Hepatic stellate cell (primary cell): ENCODE data around the gene AHDC1.
A peak's percentile ranks its signal among the peaks of the same experiment; 100 is the strongest.
"Not testable (repeated sequence)": the region's sequence is repeated elsewhere in the genome, so short reads cannot be mapped to it uniquely, and the experiment has no call there.

Experiments
- DNase-seq: peaks from one replicate; pipeline ENCODE4 v3.0.0; 2011; ENCODE audit warnings: low spot score

The AHDC1 gene

DNA sequence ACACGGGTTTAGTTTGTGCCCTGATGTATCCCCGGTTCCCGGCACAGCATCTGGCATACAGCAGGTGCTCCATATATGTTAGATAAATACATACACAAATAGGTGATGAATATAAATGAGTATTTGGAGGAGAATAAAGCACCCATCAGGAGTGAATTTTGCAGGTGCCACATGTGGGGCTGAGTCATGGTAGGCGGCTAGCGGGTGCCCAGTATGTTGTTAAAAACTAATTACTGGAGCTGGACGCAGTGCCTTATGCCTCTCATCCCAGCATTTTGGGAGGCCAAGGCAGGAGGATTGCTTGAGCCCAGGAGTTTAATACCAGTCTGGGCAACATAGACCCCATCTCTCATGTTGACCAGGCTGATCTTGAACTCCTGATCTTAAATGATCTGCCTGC lies 97.2 kb downstream of the AHDC1 start:
- DNase-seq: no peak

DNA sequence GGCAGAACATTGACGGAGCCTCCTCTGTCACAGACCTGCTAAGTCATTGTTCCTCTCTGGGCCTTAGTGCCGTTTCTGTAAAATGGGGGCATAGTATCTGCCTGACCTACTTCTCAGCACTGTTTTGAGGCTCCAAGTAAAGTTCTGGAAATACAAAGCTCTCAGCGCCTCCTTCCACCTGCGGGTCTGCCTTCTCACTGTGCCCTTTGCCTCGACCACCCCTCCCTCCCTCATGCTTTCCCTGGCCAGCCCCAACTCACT lies 98.6 kb downstream of the AHDC1 start:
- no peak for DNase-seq

- DNase-seq: peak; percentile 87
Measured at GRCh38 chr1:27504588-27505419, 99.1 kb downstream of the AHDC1 start.

DNA sequence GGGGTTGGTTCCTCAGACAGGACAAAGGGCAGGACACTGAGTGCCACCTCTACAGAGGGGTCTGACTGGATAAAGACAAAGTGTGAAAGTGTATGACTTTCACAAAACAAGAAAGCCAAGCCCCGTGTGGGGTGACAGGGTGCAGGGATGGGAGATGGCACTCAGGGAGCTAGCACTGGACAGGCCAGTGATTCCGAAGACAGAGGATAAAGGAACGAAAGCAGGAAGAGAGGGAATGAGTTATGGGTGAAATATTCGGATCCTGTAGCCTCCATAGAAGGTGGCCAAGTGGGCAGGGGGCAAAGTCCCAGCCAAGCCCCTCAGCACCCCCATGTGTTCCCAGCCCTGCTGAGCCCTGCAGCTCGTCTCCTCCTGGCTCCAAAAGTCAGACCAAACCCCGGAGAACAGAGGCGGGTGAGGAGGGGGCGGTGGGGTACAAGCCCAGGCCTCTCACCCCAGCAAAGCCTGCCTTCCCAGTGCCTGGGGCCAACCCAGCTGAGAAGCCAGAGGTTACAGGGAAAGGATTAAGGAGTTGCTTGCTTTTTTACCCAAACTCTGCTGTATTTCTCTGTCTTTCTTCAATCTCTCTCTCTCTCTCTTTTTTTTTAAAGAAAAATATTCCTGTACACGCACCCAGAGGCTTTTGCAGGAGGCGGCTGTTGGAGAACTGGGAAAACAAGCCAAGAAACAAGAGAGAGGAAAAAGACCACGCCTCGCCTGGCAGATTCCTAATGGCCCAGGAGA lies 99.9 kb downstream of the AHDC1 start:
- DNase-seq: no peak

DNA sequence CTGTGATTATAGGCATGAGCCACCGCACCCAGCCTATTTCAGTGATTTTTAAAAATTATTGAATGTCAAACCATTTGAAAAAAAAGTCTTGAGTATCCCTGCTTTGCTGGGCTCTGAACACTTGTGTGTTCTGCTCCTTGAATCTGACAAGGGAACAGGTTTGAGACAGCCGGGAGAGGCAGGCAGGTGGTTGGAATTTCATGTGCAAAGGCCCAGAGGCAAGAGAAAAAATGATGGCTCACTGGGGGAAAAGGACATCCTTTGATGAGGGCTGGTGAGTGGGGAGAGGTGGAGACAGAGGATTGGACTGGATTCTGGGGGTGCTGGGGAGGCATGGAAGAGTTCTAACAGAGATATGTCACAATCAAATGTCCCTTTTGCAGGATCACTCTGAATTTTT lies 100.9 kb downstream of the AHDC1 start:
- no peak for DNase-seq

- DNase-seq: not testable (repeated sequence)
Measured at GRCh38 chr1:27501159-27501558, 102.8 kb downstream of the AHDC1 start.

DNA sequence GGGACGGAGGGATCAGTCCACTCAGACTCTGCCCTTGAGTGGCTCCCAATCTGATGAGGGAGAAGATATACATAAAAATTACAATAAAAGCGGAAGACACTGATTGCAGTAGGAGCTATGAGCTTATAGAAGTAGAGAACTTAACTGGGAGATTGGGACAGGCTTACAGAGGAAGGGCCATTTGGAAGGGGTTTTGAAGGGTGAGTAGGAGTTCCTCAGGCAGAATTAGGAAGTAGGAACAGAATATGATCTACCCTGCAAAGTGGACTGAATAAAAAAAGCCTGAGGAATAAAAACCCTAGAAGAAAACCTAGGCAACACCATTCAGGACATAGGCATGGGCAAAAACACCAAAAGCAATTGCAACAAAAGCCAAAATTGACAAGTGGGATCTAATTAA lies 104.8 kb downstream of the AHDC1 start:
- no peak for DNase-seq

GRCh38 chr1:27496604-27497155 lies 107.3 kb downstream of the AHDC1 start:
- peak; percentile 60 for DNase-seq

DNA sequence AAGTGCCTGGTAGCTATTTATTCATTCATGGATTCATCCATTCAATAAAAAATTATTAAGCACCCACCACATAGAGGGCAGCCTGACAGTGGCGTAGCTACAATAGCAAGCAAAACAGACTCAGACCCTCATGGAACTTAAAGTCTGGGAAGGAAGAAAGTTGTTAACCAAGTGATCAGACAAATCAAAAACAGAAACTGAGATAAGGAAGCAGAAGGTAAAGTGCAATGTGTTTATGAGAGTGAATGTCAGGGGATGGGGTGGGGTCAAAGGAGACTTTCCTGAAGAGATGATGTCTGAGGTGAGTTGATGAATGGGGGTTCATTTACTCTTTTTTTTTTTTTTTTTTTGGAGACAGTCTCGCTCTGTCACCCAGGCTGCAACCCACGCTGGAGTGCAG lies 111.1 kb downstream of the AHDC1 start:
- DNase-seq: no peak

- no peak for DNase-seq
Measured at GRCh38 chr1:27491748-27492700, 111.9 kb downstream of the AHDC1 start.

- DNase-seq: peak; percentile 94
Measured at GRCh38 chr1:27489973-27490741, 113.8 kb downstream of the AHDC1 start, which contains the start of gene WASF2. WASF2 (minus strand) TSS chr1:27490167; CDS start chr1:27428890, 61,277 bp downstream.

DNA sequence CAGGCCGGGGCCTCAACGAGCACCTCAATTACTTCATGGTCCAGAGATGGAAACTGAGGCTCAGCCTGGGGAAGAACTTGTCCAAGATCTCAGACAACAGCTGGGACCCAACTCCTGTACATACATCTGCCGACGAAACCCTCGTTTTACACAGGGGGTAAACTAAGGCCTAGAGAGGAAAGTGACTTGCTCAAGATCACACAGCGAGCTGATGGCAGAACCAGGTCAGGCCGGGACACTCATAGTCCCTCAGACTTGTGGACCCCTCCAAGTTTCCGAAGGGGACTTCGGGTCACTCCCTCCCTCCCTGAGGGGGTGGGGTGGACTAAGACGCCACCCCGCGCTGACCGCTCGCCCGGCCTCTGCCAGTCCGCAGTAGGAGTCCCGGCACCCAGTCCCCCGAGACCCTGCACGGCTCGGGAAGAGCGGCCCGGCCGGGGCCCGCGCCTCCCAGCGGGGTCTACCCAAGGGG lies 114.4 kb downstream of the AHDC1 start:
- no peak for DNase-seq

- DNase-seq: no peak
Measured at GRCh38 chr1:27487966-27488884, 115.7 kb downstream of the AHDC1 start.

DNA sequence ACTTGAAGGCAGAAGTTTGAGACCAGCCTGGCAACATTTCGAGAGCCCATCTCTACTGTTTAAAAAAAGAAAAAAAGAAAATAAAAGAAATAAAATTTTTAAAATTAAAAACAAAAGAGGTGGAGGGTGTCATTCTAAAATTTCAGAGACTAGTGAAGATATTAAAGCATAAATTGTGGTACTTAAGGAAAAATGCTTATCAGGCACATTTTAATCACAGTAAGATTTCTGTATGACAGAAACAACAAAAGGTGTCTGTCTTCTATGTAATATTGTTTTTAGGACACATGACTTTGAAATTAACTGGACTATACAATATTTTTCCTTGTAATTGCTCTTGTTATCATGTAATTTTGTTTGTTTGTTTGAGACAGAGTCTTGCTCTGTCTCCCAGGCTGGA lies 118.6 kb downstream of the AHDC1 start:
- DNase-seq: no peak
